ENCODE data around the gene DYNLRB1. TPM values are rescaled to one million over a fixed set of nuclear protein-coding genes. Genes with fewer than 3 reads are reported as not detected.

Gene DYNLRB1
- total and polyA plus RNA-seq, 2 of the 13 experiments (the other 11 are each of a cell fraction or from before 2014, with no cell fraction given), result 140 to 244 TPM

- TF ChIP-seq ZNF7 (CRISPR knock-in tag; IDR thresholded peaks at IDR 0.05), result no peak
- TF ChIP-seq FOXA1 (IDR thresholded peaks at IDR 0.05), result peak; percentile 88
- TF ChIP-seq FOXA1 (CRISPR knock-in tag; IDR thresholded peaks at IDR 0.05), result peak; percentile 93
- TF ChIP-seq PRDM15 (CRISPR knock-in tag; IDR thresholded peaks at IDR 0.05), result no peak
- TF ChIP-seq PRDM10 (CRISPR knock-in tag; IDR thresholded peaks at IDR 0.05; ENCODE audit: low read depth), result peak; percentile 83
- TF ChIP-seq ARID2 (CRISPR knock-in tag; IDR thresholded peaks at IDR 0.05; ENCODE audit: borderline replicate concordance), result 0 out of 2 replicates have a peak, but pooled peaks have one; percentile 44
- TF ChIP-seq ZNF333 (CRISPR knock-in tag; IDR thresholded peaks at IDR 0.05; ENCODE audit: borderline replicate concordance), result no peak
- TF ChIP-seq ZSCAN20 (CRISPR knock-in tag; IDR thresholded peaks at IDR 0.05; ENCODE audit: borderline replicate concordance), result no peak
- peak; percentile 55; the same call in 1 of the 2 replicates for TF ChIP-seq CBFB (CRISPR knock-in tag; IDR thresholded peaks at IDR 0.05)
- TF ChIP-seq HNRNPL (IDR thresholded peaks at IDR 0.05; ENCODE audit: low read depth, low read length), result peak; percentile 80
- TF ChIP-seq ZNF746 (CRISPR knock-in tag; IDR thresholded peaks at IDR 0.05), result peak; percentile 56; the same call in 1 of the 2 replicates
- no peak; the same call in 1 of the 2 replicates for TF ChIP-seq SSRP1 (CRISPR knock-in tag; IDR thresholded peaks at IDR 0.05)
- TF ChIP-seq ZNF124 (CRISPR knock-in tag; IDR thresholded peaks at IDR 0.05), result 0 out of 2 replicates have a peak, but pooled peaks have one; percentile 50
- TF ChIP-seq ZNF260 (CRISPR knock-in tag; IDR thresholded peaks at IDR 0.05; ENCODE audit: borderline replicate concordance, low read depth), result no peak
- peak; percentile 81 for TF ChIP-seq MXD4 (CRISPR knock-in tag; IDR thresholded peaks at IDR 0.05)
- TF ChIP-seq REPIN1 (CRISPR knock-in tag; IDR thresholded peaks at IDR 0.05; ENCODE audit: borderline replicate concordance, low read depth), result peak; percentile 68; the same call in 1 of the 2 replicates
- TF ChIP-seq RARA (CRISPR knock-in tag; IDR thresholded peaks at IDR 0.05), result peak; percentile 90
- TF ChIP-seq ZBTB7B (CRISPR knock-in tag; IDR thresholded peaks at IDR 0.05), result peak; percentile 71
- peak; percentile 79; the same call in 1 of the 2 replicates for TF ChIP-seq ZNF503 (CRISPR knock-in tag; IDR thresholded peaks at IDR 0.05)
- TF ChIP-seq SNAPC2 (CRISPR knock-in tag; IDR thresholded peaks at IDR 0.05), result peak; percentile 83
- TF ChIP-seq HIVEP1 (CRISPR knock-in tag; IDR thresholded peaks at IDR 0.05), result peak; percentile 86
- TF ChIP-seq ZNF558 (CRISPR knock-in tag; IDR thresholded peaks at IDR 0.05; ENCODE audit: borderline replicate concordance), result no peak
Measured at GRCh38 chr20:34525709-34526416, 9.6 kb downstream of the DYNLRB1 start (continued).

Measured in HepG2 (cell line).